GM21390 (cell line): Measurements from ENCODE around the gene CPT1B.
"Not testable (repeated sequence)": the region's sequence is repeated elsewhere in the genome, so short reads cannot be mapped to it uniquely, and the experiment has no call there.

Experiments
- ATAC-seq: cut with Tn5 transposase; IDR thresholded peaks from one replicate; pipeline ENCODE4 v1.9.1; 2021; ENCODE audit not compliant: unreplicated experiment

Gene CPT1B

GRCh38 chr22:50547263-50547985, 30.8 kb downstream of the CPT1B start:
- no peak for ATAC-seq

DNA sequence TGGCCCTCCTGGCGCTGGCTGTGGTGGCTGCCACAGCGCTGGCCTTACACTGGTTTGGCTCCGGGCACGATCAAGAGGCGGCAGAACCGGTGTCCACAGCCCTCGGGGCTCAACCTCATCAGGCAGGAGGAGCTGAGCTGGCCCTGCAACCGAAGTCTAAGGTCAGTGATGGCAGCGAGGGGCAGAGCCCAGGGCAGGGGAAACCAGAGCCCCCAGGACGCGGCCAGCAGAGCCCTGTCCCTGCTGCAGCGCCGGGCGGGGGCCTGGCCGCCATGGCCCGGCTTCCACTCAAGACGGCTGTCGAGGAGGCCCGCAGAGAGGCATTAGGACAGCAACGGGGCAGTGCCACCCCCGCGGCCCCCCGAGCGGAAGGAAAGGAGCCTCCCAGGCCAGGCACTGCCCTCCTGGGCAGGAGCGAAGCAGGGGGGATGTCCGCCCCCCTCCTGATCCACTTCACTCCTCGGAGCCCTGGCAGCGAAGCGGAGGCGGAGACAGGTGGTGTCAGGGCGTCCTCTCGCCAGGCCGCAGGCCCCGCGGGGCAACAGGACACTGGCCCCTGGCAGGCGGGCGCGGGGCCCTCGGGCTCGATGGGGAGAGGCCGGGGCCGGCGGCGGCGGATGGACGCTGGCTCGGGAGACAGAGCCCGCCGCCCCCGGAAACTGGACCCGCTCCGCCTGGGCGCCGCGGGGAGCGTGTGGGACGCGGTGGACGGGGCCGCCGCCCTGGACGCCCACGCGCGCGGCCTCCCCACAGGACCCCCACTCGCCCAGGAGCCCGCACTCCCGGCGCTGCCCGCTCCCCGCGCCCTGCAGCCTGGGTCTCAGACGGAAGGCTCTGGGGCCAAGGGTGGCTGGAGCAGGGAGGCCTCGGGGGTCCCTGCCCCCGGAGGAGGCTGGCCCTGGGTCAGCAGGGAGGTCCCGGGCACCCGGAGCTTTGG, 31.6 kb downstream of the CPT1B start:
- ATAC-seq: no peak

DNA sequence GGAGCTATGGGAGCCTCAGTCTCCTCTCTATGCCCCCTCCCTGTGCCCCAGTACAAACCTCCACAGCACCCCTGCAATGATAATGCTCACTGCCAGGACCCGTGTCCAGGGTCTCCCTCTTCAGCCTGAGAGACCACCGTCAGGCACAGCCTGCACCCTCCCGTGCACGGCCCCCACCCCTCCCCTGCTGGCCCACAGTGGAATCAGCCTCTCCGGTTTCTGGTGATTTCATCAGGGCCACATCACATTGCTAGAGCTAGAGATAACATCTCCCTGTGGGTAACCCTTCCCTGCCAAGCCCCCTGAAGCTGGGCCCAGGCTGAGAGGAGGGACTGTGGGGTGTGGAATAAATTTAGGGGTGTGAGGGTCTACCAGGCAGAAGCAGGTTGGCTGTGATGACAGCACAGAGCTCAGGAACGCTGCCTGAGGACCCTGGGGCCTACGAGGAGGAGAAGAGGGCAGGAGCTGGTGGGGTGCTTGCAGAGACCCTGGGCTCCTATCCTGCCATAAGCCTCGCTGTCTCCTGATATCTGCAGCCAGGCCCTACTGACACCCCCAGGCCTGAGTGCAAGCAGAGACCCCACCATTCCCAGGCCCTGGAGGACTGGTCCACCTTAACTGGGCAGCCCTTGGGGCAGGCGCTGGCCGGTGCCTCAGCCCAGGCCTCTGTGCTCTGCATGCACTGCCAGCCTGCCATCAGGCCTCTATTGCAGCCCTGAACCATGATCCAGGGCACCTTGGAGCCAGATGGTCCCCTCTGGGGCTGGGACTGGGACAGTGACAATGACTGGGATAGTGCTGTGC, 32.5 kb downstream of the CPT1B start, which contains the start of gene KLHDC7B:
TSS of gene KLHDC7B (plus strand) at position 378 of the 804 bp plus-strand sequence. CDS start at position 723, 345 bp downstream.
- ATAC-seq: no peak

DNA sequence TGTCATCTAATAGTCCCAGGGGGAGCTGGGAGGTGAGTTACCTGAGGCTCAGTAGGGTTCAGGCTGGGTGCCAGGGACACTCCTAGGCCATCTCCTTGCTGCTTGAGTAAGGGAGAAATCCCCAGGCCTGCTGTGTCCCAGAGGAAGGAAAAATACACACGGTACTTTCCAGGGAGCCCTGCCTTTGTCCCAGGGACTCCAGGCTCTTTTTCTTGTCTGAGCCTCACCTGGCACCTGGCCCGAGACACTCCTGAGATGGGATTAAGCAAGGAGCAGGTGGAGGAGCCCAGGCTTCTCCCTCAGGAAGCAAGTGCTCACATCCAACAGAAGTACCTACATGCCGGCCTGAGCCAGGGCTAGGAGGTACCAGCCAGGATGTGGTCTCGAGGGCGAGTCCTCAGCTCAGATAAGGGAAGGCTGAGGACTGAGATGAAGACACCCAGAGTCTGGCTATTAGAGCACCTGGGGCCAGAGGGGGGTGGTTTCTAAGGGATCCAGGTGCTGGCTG, 33.4 kb downstream of the CPT1B start:
- no peak for ATAC-seq

DNA sequence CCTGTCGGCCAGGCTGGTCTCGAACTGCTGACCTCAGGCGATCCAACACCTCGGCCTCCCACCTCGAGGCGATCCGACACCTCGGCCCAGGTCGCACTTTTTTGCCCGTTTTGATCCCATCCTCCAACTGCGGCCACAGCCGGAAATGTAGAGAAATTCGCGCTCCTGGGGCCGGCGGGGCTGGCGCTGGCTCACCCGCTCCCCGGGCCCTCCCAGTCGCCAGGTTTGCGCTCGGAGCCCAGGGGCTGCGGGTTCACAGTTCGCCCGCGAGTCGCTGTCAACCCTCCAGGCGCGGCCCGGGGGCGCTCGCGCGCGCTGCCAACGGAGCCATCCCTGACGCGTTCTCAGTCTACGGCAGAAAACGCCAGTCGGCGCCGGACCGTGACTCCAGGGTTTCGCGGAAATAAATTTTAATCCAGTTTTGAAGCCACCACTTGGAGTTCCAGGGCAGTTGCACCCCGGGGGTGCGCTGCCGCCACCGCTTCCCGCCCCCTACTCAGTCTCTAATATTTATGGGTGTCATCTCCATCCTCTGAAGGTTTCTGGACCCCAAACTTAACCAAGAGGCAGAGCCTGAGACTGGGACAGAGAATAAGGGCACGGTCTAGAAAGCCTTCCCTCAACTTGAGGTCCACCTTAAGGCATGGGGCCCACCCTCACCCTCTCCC, 34.0 kb downstream of the CPT1B start:
- no peak for ATAC-seq

DNA sequence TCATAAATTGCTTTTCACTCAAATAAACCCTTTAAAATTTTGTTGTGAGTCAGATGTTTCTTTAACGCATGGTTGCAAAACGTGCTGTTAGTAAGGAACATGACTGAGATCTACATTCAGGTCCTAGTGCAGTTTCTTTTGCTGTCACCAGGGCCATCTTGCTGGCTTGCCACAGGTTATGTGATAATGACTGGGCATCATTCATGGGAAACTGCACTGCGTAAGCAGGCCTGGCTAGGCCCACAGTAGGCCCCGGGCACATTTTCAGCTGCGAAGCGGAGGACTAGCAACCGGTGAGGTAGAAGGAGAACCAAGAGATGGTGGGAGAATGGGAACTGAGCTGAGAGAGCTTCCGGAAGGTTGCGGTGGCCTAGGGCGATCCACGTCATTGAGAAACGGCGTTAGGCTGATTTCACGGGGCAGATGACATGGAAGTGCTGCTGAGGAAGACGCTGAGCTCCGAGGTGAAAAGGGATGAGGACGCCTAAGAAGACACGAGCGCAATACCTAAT, 35.8 kb downstream of the CPT1B start:
- ATAC-seq: no peak

DNA sequence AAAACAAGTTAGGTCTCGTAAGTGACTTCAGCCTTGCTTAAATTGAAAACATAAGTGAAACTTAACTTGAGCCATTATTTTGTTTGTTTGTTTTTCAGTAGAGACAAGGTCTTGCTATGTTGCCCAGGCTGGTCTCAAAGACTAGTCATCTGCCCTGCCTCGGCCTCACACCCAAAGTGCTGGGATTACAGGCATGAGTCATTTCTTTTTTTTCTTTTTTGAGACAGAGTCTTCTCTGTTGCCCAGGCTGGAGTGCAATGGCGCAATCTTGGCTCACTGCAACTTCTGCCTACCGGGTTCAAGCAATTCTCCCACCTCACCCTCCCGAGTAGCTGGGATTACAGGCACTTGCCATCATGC, 36.6 kb downstream of the CPT1B start:
- ATAC-seq: not testable (repeated sequence)

- no peak for ATAC-seq
Measured at GRCh38 chr22:50540381-50540780, 37.8 kb downstream of the CPT1B start.

- no peak for ATAC-seq
Measured at GRCh38 chr22:50537765-50538164, 40.5 kb downstream of the CPT1B start.

- no peak for ATAC-seq
Measured at GRCh38 chr22:50536226-50536625, 42.0 kb downstream of the CPT1B start.

DNA sequence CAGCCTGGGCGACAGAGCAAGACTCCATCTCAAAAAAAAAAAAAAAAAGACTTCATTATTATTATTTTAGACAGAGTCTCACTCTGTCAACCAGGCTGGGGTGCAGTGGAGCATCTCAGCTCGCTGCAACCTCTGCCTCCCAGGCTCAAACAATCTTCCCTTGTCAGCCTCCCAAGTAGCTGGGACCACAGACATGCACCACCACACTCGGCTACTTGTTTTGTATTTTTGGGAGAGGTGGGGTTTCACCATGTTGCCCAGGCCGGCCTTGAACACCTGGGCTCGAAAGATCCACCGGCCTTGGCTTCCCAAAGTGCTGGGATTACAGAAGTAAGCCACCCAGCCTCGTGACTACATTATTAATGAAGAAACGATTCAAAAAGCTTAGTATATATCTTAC, 43.1 kb downstream of the CPT1B start:
- ATAC-seq: no peak

GRCh38 chr22:50533856-50534711, 44.1 kb downstream of the CPT1B start:
- ATAC-seq: not testable (repeated sequence)

DNA sequence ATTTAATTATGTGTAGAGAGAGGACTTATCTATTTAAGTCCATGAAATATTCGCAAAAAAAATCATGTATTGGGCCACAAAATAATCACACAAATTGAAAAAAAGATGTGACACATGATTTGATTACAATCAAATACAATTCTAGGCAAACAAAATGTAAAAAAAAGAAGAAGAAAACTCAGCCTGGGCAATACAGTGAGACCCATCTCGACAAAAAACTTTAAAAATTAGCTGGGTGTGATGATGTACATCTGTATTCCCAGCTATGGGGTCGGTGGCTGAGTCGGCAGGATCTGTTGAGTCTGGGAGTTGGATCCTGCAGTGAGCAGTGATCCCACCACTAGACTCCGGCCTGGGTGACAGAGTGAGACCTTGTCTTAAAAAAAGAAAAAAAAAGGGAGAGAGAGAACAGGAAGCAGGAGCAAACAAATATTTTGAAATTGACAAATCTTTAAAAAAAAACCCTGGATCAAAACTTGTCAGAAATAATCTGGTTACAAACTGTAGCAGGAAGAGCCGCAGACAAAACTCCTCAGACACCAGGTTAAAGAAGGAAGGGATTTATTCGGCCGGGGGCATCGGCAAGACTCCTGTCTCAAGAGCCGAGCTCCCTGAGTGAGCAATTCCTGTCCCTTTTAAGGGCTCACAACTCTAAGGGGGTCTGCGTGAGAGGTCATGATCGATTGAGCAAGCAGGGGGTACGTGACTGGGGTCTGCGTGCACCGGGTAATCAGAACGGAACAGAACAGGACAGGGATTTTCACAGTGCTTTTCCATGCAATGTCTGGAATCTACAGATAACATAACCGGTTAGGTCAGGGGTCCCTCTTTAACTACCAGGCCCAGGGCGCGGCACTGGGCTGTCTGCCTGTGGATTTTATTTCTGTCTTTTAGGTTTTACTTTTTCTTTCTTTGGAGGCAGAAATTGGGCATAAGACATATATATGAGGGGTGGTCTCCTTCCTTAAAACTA, 45.1 kb downstream of the CPT1B start:
- ATAC-seq: no peak

DNA sequence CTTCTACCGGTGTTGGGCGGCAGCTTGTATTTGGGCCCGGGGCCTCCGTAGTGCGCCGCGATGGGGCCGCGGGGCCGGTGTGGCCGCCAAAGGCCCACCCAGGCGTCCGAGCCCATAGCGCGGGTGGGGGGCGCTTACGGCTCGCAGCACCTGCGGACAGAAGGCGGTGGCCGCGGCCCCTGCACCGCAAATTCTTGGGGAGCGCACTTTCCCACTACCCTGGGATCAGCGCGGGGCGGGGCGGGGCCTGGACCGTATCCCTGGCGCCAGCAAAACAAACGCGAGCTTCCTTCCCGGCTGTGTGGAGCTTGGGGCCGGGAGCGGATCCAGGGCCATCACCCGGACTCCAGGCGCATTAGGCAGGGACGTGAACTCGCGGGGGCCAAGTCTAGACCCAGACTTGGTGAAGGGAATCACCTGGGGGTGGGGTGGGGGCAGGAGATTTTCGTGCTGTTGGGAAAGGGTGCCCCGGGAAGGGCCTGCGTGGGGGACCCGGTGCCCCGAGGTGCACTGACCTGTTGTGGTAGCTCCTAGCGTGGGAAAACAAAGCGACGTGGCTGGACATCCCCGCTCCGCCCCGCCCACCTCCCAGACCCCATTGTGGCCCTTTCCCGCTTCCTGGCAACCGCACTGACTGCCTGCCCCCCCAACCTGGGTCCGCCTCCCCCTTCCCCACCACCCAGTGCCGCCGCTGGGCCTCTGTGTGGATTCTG, 46.1 kb downstream of the CPT1B start:
- ATAC-seq: no peak

DNA sequence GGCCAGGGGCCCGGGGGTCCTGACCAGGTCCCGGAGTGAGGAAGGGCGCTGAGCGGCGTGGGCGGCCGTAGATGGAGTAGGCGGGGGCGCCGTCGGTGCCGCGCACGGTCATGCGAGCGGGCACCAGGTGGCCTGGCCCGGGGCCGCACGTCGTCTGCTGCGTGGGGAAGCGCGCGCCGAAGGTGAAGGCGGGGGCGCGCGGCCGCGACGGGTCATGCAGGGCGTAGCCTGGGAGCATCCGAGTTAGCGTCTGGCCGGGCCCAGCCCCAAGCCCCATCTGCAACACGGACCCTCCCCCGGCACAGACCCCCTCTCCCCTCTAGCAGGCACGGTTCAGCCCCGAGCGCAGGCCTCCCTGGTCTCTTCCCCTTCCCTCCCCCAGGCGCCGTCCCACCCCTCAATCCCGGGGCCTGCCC, 46.7 kb downstream of the CPT1B start:
- no peak for ATAC-seq

DNA sequence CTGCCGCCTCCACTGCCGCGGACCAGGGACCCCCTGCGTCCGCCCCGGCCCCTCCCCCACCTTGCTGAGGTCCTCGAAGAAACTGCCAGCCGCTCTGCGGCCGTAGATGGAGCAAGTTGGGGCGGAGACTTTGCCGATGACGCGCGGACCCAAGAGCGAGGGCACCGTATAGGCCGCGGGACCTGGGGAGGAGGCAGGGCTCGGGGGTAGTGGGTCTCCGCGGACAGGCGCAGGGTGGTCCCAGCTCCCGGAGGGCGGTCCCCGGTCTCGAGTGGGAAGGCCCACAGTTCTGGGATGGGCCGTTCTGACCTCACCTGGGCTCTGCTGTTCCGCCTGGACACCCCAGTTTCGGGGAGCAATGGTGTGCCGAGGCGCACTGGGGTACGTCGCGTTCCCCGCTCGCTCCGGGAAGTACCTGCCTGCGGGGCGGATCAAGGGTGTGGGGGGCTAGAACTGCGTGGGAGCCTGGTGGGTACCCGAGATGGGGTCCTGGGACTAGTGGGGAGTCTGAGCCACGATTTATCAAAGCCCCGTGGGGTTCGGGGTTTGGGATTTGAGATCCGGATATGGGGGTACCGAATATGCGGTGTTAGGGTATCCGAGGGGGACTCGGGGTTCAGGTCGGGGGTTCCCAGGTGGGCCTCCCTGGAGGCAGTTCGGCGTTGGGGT, 47.2 kb downstream of the CPT1B start:
- ATAC-seq: no peak

GRCh38 chr22:50530580-50530876, 47.7 kb downstream of the CPT1B start:
- ATAC-seq: no peak
